ENCODE data around the gene SCGN. TPM values are rescaled to one million over a fixed set of nuclear protein-coding genes. Genes with fewer than 3 reads are reported as not detected.

SCGN gene
- total RNA-seq, 1 experiment from 2014 or later: not detected

GRCh38 chr6:25709761-25710160 is 57.7 kb downstream of the SCGN start:
- no peaks in the 10 kb centered on the region for H3K4me1 ChIP-seq (ENCODE audit: control insufficient read depth, insufficient read depth, low read length)
- in situ Hi-C loops (cut with HindIII; ENCODE audit: low pct_unique_long_range_greater_than_20kb, low sequenced_read_pairs): loop anchor here (10.0 kb wide), 1 partner anchor 75 kb away; no protein-coding TSS in a partner anchor
- no peak for DNase-seq (ENCODE audit: low read depth, low spot score)
- TF ChIP-seq CTCF (IDR thresholded peaks at IDR 0.05): no peak
- TF ChIP-seq TCF7L2 (IDR thresholded peaks at IDR 0.05; ENCODE audit: low read depth, low read length): no peak
- no peak for TF ChIP-seq REST (IDR thresholded peaks at IDR 0.05; ENCODE audit: insufficient read depth in 1 of 2, low read depth in 2 of 2, low read length in 1 of 2)
- no peak for TF ChIP-seq SIN3A (IDR thresholded peaks at IDR 0.05; ENCODE audit: borderline replicate concordance, insufficient read depth, low read depth, low read length)
- no peak for TF ChIP-seq POLR2AphosphoS5 (IDR thresholded peaks at IDR 0.05; ENCODE audit: low read depth, low read length)
- H3K27ac ChIP-seq (ENCODE audit: low read length): no peak overlapping the region
- CTCF ChIA-PET: no interaction called here
- no peaks in the 10 kb centered on the region for H3K9me3 ChIP-seq (ENCODE audit: control insufficient read depth, insufficient read depth, low read depth, low read length)
- no peaks in the 10 kb centered on the region for H3K27me3 ChIP-seq (ENCODE audit: control insufficient read depth, insufficient read depth, low read length)
- peak; percentile 58; the same call in 1 of the 2 replicates for ATAC-seq
- no peaks in the 10 kb centered on the region for H3K36me3 ChIP-seq (ENCODE audit: control insufficient read depth, insufficient read depth, low read length)
- no TSS peak for BruUV-seq (replicated peaks)
- H3K4me3 ChIP-seq (ENCODE audit: low read depth in 2 of 2, low read length in 2 of 2): no peak overlapping the region
- intact Hi-C loops (cut with micrococcal nuclease; ENCODE audit: unreplicated experiment): no loop called here
- POLR2A ChIA-PET: no interaction called here

- in situ Hi-C loops (cut with HindIII; ENCODE audit: low pct_unique_long_range_greater_than_20kb, low sequenced_read_pairs): no loop called here
- ChIA-PET CTCF (no interaction called here), POLR2A (no interaction called here)
- intact Hi-C loops (cut with micrococcal nuclease; ENCODE audit: unreplicated experiment): no loop called here
- Histone ChIP-seq H3K4me1 (ENCODE audit: control insufficient read depth, insufficient read depth, low read length) (no peaks in the 10 kb centered on the region), H3K9me3 (ENCODE audit: control insufficient read depth, insufficient read depth, low read depth, low read length) (no peaks in the 10 kb centered on the region), H3K27me3 (ENCODE audit: control insufficient read depth, insufficient read depth, low read length) (no peaks in the 10 kb centered on the region), H3K4me3 (ENCODE audit: low read depth in 2 of 2, low read length in 2 of 2) (no peak overlapping the region), H3K27ac (ENCODE audit: low read length) (no peak overlapping the region), H3K36me3 (ENCODE audit: control insufficient read depth, insufficient read depth, low read length) (no peaks in the 10 kb centered on the region)
- ATAC-seq (no peak), DNase-seq (ENCODE audit: low read depth, low spot score) (no peak)
- no TSS peak for BruUV-seq (replicated peaks)
- no peak for TF ChIP-seq POLR2AphosphoS5 (IDR thresholded peaks at IDR 0.05; ENCODE audit: low read depth, low read length)
- no peak for TF ChIP-seq REST (IDR thresholded peaks at IDR 0.05; ENCODE audit: insufficient read depth in 1 of 2, low read depth in 2 of 2, low read length in 1 of 2)
- no peak for TF ChIP-seq SIN3A (IDR thresholded peaks at IDR 0.05; ENCODE audit: borderline replicate concordance, insufficient read depth, low read depth, low read length)
- no peak for TF ChIP-seq TCF7L2 (IDR thresholded peaks at IDR 0.05; ENCODE audit: low read depth, low read length)
- no peak for TF ChIP-seq CTCF (IDR thresholded peaks at IDR 0.05)
Measured at GRCh38 chr6:25710287-25710686, 58.3 kb downstream of the SCGN start.
